Activated CD4-positive, CD25-positive, alpha-beta regulatory T cell treated with anti-CD3 and anti-CD28 coated beads, Interleukin-2, amount 50 U/mL, for 24 hours (primary cell): ENCODE data around the gene RAPGEF5.

Experiments used
- ATAC-seq, 2 donors: fragments of 150-1000 bp; cut with Tn5 transposase; one replicate each; pipeline ENCODE4 v1.10.0; 2021; ENCODE audit warnings: mild to moderate bottlenecking in 1 of 2, moderate library complexity in 1 of 2

The RAPGEF5 gene

DNA sequence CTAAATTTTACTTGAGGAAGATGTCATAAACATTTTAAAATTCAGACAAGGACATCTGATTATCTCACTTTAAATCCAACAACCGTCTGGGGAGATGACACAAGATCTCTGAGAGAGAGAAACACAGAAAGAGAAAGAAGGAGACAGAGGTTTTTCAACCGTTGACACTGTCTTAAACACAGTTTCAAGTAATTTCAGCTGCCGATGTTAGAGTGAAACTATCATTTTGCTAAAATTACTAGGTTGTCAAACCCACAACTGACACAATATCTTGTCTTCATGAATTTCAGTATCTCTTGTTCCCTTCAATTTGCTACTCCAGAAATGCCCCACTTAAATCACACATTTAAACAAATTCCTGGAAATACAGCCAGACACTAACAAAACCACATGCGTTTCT is 174.8 kb downstream of the RAPGEF5 start:
- no peak for ATAC-seq

DNA sequence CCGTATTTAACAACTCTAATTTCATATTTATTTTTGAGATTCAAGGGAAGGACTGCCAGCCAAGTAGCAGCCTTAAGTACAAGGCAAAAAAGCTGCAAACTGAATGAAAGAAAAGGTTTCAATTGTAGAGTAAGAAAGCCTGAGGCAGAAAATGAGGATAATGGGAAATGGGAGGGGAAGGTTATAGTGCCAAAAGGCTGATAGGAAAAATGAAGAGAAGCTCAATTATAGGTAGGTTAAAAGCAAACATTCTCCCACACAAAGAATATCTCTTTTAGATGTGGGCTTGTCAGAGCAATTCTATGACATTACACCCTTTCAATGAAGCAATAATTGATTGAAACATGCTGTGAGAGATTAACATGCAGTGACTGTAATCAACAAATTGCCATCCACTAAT is 175.3 kb downstream of the RAPGEF5 start:
- no peak for ATAC-seq

DNA sequence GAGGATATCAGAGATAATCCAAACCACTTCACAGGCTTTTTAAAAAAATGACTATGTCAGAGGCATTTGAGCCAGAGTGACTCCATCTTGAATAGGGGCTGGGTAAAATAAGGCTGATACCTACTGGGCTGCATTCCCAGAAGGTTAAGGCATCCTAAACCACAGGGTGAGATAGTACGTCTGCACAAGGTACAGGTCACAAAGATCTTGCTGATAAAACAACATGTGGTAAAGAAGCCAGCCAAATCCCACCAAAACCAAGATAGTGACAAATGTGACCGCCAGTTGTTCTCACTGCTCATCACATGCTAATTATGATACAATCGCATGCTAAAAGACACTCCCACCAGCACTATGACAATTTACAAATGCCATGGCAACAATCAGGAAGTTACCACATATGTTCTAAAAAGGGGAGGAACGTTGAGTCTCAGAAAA is 177.5 kb downstream of the RAPGEF5 start:
- no peak for ATAC-seq

DNA sequence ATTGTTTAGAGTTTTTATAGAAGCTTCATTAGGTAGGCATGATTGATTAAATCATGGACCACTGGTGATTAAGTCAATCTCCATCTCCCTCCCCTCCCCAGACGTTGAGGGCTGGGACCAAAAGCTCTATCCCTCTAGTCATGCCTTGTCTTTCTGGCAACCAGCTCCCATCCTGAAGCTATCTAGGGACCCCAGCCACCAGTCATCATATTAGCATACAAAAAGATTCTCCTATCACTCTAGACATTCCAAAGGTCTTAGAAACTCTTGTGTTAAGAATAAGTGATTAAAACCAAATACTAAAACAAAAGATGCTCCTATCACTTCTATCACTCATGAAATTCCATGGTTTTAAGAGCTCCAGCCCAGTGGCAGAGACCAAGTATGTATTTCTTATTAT is 178.2 kb downstream of the RAPGEF5 start:
- no peak for ATAC-seq

DNA sequence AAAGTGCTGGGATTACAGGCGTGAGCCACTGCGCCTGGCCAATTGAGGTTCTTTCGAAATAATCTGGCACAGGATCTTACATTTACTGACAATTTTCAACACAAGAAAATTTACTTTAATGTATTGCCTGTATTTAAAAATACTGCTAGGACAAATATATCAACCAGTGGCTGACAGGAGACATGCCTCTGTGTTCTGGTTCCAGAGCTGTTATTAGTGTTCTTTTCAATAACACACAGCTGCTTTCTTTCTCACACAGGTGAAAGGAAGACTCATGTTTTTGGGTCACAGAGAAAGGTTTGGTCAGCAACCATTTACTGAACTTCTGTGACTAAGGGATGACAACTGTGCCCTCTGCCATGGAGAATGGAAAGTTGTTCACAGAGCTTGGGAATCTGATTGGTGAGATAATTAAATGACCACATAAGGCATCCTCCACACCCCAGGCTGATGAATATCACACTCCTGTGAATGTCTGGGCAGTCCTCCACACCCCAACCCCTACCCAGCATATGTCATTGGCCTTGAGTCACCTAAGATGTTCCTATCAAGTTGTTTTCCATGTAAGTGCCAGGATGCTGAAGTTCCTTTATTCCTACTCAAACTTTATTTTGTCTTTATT is 180.1 kb downstream of the RAPGEF5 start:
- no peak for ATAC-seq

DNA sequence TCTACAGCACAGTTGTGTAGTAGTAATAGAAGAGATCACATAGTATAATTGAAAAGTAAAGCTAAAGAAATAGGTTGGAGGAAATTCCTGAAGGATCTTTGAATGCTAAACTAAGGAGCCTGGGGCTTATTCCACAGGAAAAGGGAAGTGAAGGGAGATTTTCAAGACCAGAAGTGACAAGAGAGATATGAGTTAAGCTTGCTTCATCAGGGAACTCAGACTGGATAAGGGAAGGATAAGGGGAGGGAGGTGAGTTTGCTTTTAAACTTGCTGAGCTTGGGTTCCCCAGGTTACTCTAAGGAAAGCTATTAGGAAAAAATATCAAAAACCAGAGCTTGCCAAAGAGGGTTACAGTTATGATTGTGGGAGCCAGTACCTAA is 182.4 kb downstream of the RAPGEF5 start:
- ATAC-seq, result no peak

DNA sequence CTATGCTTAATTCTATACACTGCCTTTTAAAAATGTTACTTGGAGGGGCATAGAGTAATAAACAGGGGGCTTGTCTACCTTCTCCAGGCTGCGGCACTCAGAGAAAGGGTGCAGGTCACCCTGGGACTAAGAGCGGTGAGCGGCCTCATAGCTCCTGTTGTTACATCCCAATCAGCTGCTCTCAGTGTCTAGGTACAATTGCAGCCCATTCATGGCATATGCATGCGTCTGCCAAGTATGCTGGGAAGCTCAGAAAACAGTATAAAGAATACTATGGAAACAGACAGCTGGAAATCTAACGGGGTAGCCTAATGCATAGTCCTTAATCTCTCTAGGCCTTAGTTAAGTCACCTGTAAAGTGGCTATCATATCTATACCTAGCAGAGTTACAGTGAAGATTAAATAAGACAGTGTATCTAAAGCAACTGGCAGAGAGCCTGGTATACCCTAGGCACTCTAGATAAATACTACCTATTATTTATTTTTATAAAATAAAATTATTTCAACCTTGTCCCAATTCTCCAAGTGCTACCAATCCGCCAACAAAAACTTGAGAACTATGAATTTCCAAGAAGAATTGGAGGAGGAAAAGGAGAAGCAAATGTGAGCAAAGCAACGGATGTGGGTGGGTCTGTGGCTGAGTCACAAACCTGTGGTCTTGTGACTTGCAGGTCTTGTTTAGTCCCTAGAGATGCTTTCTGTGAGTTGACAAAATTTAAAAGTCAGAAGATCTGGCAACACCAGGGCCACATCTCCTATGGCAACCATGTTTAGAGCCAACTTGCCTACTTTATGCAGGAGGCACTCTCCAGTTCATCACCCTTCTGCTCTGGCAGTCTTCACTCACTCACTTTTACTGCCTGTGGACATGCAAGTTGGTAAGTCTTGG is 183.0 kb downstream of the RAPGEF5 start:
- peak; percentile 28 to 66 for ATAC-seq

DNA sequence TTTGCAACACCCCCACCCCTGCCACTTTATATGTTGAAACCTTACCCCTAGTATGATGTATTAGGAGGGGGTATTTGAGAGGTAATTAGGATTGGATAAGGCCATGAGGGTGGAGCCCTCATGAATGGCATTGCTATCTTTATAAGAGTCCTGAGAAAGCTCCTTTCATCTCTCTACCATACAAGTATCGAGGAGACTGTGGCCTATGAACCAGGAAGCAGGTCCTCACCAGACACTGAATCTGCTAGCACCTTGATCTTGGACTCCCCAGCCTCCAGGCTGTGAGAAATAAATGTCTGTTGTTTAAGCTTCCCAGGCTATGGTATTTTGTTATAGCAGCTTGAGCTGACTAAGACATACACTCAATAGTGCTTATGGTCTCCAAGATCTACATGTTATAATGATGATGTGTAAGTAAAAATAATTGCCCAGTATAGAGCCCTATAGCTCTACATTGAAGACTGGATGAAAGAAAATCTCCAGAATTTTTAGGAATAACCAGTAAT is 188.8 kb downstream of the RAPGEF5 start:
- no peak for ATAC-seq

DNA sequence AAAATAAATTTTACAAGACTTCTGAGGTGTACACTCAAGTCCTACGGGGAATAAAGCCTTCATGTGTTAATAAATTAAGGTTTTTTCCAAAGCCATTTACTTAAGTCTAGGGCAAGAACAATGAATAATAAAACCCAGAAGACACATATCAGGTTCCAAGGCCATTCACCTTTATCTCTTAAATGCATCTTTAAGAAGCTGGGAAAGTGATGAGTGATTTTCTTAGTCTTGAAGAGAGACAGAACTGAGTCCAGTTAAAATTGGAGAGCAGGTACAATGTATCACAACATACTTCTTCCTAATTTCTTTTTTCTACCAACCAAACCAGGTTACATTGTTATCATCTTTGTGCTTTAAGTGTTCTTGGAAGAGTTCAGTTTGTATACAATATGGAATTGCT is 189.5 kb downstream of the RAPGEF5 start:
- no peak for ATAC-seq

DNA sequence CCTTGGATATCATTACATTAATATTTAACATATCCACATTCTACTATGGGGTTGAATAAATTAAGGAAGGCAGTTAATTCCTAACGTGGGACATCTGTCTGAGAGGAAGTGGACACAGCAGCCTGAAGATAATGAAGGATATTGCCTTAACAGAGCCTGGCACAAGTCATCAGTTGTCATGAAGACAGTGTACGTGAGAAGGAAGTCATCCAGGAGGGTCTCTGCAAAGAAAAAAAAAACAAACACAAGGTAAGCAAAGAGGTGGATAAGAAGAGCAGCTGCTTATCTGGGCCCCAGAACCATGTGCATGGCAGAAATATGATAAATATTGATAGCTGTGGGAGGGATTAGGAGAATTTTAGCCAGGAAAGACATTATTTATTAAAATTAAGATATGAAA is 190.0 kb downstream of the RAPGEF5 start:
- no peak for ATAC-seq

DNA sequence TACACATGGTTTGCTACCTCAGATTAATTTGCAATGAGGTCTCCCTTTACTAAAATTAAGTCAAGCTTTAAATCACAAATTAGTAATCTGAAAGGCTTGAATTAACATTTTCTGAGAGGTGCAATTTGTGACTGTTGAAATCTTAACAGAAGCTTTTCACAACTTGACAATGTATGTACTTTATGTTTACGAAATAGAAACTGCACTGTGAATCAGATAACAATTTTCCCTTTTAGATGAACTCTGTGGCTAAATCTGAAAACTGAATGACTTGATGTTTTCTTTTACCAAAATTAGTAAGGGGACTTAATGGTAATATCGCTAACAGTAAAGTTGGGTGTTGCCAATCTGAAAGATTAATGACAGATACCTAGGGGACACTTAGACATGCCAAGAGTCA is 197.6 kb downstream of the RAPGEF5 start:
- ATAC-seq, result no peak

DNA sequence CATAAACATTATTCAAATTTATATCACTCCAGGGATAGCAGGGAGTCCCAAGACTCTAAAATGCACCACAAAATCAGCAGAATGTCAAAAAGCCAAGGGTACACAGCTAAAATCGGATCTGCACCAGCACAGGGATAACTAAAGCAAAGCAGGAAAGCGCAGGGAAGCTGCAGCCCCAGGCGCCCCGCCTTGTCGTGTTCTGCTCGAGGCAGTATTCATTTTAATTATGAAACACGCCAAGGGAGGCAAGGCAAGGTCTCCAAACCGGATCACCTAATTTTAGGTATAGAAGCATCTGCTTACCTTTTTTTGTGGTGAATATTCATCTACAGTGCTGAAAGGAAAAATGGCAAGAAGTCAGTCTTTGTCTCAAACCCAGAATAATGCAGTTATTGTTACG is 199.4 kb downstream of the RAPGEF5 start:
- no peak for ATAC-seq

DNA sequence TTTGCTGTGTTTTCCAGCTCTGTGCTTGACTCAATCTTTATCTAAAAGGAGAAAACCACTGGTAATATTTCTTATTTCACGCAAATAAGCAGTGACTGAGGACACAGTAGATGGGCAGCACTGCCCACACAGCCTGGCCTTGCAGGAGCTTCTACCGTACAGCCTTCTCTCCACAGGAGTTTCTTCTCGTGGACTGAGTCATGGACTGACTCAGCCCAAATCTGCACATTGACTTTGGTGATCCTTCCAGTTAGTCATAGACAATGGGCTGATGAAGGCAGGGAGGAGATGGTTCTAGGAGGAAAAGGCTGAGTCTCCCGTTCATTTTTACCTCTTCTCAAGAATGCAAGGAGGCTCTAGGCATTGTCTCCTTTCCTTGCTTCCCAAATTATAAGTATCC is 200.7 kb downstream of the RAPGEF5 start:
- ATAC-seq, result no peak

DNA sequence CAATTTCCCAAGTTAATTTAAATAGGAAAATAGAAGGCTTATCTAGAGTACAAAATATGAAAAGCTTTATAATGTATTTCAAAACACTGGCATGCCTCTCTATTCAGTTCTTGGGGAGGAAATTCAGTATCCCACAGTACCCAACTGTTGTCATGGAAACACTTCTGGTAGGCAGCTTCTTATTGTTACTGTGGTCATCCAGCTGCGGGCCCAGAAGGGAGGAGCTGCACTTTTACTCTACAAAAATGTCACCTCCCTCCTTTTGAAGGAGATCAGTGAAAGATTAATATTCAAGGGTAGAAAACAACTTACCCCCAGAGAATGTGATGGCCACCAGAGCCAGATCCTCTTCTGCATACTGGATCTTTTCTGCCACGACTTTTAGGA is 202.8 kb downstream of the RAPGEF5 start:
- ATAC-seq, result no peak

DNA sequence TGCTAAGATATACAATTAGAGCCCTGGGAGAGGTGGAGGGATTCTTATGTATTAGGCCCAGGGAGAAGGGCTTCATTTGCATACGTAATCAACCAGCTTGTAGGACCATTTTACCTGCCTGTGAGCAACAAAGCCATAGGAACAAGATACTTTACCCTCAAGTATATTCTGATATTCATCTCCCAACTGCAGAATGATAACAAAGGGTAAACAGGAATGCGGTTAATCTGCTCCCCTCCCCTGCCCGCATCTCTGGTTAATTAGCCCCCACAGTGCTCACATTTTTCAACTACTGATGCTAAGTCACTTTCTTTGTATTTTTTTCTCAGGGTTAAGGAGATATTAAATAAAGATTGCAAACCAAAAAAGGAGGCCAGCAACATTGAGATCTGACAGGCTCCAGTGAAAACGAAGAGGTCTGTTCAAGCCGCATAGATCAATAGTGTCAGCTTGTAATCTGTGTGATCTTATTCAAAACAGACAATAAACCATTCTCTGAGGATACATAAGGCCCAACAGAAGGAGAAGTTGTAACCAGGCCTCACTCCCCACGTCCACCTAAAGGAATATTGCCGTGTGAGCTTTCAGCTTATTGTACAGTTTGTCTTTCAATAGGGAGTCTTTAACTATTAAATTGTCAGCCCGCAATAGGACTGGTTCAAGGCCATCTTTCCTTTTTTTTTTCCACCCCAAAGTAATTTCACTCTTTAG is 203.4 kb downstream of the RAPGEF5 start:
- no peak for ATAC-seq

DNA sequence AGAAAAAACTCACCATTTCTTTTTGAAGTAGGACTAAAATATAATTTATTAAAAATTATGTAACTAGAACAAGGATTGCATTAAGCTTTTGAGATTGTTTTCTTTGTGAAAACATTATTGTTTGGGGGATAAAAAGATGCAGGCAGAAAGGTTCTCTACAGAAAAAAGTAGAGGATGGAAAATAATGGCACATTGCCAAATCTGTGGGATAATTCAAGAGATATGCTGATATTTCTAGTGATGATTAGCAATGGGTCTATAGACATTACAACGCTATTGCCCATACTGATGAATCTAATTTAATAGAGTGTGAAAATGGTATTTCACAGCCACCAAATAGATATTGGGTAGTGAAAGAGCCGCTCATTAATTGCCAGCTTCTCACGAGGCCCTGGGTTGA is 204.3 kb downstream of the RAPGEF5 start:
- ATAC-seq, result no peak

DNA sequence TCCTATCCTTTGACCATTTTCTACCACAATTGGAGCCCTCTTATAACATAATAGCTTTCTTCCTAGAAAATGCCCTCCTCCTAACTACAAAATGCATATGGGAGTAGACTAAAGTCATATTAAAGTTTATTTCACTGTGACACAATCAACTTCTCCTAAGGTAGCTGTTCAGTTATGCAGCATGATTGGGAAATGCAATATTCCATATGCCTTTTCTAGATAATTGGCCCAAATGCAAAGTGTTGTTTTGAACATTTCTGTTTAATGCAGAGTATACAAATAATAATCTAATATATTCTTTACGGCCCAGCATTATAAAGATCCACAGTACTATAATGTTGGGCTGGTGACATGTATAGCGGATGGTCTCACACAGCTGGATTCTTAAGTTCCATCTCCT is 205.1 kb downstream of the RAPGEF5 start:
- no peak for ATAC-seq

DNA sequence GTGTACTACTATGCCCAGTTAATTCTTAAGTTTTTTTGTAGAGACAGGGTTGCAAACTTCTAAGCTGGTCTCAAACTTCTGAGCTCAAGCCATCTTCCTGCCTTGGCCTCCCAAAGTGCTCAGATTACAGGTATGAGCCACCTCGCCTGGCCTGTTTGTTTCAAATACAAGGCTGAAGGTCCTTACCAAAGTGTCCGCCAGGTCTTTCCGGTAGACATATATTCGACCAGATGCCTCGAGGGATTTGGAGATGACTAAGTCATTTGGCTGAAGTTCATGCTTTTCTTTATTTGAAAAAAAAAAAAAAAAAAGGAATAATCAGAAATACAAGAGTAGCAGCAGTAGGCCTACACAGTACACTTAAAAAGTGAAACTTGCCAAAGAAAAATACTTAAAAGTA is 206.7 kb downstream of the RAPGEF5 start:
- ATAC-seq, result no peak

DNA sequence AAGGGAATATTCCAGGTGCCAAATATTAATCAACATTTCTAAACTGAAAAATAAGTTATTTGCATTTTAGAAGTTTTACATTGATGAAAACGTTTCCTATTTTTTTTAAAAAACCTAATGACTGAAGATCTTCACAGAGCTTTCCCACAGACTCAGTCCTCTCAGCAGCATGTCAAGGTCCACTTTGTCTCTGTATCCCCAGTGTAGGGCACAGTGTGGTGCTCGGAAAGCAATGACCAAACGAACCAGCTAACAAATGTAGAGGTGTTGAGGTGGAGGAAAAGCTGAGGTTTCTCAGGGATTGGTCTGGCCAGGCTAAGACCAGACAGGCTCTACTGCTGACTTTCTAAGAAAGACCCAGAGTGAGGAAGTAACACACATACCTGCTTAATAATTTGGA is 209.1 kb downstream of the RAPGEF5 start:
- no peak for ATAC-seq

DNA sequence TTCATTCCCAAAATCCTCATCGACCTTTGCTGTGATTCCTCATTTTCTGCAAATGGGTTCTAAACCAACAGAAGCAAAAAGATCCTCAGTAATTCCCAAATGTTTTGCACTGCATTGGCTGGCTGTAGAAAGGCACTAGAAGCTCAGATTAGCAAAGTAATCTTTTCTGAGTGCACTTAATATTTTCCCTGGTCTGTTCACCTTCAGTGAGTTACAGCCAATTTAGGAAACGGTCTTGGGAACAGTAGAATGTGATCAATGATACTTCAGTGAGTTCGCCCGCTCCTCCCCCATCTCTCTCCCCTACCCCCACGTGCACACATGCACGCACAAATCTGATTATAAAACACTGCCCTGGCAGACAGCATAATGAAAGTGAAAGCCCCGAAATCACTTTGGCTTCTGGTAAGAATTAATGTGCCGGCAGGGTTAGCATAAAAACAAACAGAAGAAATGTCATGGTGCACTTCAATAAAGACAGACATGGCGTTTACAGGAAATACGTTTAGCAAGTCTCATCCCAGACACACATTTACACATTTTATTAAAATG is 209.9 kb downstream of the RAPGEF5 start:
- ATAC-seq, result peak in 1 of 2 donors; percentile 70

DNA sequence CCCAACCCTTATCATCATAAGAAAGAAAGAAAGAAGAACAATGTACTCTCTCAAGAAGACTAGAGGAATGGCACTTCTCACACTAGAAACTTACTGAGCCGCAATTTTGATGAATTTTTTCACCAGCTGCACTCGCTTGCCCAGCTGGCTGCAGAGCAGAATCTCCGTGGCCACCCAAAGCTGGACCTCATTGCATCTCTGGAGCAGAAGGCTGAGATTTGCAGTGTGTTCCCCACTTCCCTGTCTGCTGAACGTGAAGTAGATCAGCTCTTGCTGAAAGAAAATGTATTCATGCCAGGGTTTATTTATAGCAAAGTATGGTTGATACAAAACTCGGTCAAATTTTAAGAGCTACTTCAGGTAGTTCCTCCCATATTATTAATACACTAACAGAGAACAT is 212.0 kb downstream of the RAPGEF5 start:
- ATAC-seq, result no peak

DNA sequence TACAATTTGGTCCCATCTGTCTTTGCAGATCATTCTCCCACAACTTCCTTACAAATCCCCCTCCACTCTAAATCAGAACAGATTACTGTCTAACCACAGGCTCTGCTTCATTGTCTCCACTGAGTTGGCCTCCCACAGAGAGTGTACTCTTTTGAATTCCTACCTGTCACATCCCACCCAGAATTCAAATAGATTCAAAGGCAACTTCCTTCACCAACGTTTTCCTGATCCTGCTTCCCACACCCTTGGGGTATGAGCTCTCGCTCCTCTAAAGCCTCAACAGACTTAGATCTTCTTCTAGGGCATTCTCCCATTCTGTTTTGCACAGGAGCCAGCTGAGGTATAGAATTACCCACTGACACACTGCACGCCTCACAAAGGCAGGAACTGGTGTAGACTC is 213.5 kb downstream of the RAPGEF5 start:
- ATAC-seq, result no peak

DNA sequence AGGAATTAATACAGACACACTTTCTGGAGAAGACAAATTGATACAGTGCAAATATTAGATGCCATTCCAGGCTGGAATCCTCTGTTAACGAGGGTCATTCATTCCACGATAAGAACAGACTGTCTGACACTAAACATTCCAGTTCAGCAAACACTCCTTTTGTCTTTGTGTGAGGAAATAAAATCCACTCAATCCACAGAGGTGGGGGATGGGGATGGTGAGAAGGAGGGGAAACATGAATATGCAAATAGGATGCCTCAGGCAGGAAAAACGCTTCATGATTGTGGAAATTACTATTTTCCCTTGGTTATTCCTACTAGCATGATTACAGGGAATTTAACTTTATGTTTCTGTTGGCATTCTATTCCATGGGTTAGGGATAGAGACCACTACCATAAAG is 214.4 kb downstream of the RAPGEF5 start:
- no peak for ATAC-seq
